NCI-H1105 (cell line): ENCODE measurements around the gene TMEM72.

Experiments
- DNase-seq: peaks from one replicate; lab custom pipeline; 2025; lab: John Stamatoyannopoulos, UW

TMEM72 gene

GRCh38 chr10:44955413-44956070 is 44.4 kb downstream of the TMEM72 start:
- no peak for DNase-seq

DNA sequence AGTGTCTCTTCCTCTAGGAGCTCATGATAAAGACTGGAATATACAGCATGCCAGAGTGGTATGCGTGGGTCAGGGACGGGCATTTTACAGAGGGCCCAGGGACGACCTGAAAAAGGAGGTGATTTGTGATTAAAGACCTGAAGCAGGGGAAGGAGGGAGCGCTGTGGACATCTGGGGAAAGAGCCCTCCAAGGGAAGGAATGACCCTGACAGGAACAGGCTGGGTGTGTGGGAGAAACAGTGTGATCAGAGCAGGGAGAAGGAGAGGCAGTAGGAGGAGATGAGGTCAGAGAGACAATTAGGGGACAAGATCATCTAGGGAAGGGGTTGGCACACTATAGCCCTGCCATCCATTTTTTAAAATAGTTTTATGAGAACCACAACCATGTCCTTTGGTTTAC is 45.1 kb downstream of the TMEM72 start:
- DNase-seq: no peak

- no peak for DNase-seq
Measured at GRCh38 chr10:44956717-44957706, 45.9 kb downstream of the TMEM72 start.

GRCh38 chr10:44958196-44958897 is 47.2 kb downstream of the TMEM72 start:
- no peak for DNase-seq

GRCh38 chr10:44958898-44959246 is 47.7 kb downstream of the TMEM72 start:
- DNase-seq: no peak

GRCh38 chr10:44959247-44960087 is 48.3 kb downstream of the TMEM72 start, which contains the start of gene RASSF4:
Gene RASSF4, plus strand, starts transcription at chr10:44959802. Its CDS starts 10,401 bp downstream, at chr10:44970203.
- peak; percentile 66 for DNase-seq

- no peak for DNase-seq
Measured at GRCh38 chr10:44960088-44960460, 48.9 kb downstream of the TMEM72 start.

DNA sequence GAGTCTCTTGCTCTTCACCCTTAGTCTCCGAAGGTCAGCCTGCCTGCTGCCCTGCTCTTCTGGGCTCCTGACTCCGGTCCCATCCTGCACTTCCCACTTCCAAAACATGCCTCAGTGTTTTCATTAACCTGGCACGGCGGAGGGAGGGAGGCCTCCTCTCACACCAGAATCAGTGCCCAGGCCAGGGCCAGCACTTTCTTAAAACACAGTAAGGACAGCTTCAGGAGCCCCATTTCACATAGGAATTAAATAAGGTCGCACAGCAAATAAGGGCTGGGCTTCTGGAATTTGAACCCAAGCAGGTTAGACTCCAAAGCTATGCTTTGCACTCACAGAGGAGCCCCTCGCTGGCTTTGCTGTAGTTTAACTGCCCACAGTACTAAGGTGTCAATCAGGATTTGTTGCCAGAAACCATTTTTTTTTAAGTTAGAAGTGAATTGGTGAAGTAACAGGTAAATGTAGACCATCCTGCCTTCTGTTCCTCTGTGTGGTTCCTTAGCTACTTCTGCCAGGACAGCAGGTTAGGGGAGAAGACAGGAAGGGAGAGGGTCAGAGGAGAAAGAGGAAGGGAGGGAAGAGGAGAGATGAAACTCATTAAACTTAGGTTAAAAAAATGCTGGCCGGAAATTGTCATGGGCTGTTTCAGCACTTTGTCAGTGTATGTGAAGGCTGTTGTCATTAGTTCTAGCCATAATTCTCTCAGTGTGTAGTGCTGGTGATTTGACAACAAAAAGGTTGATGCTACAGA is 49.5 kb downstream of the TMEM72 start:
- DNase-seq: no peak

- DNase-seq: no peak
Measured at GRCh38 chr10:44961230-44961571, 50.1 kb downstream of the TMEM72 start.

DNA sequence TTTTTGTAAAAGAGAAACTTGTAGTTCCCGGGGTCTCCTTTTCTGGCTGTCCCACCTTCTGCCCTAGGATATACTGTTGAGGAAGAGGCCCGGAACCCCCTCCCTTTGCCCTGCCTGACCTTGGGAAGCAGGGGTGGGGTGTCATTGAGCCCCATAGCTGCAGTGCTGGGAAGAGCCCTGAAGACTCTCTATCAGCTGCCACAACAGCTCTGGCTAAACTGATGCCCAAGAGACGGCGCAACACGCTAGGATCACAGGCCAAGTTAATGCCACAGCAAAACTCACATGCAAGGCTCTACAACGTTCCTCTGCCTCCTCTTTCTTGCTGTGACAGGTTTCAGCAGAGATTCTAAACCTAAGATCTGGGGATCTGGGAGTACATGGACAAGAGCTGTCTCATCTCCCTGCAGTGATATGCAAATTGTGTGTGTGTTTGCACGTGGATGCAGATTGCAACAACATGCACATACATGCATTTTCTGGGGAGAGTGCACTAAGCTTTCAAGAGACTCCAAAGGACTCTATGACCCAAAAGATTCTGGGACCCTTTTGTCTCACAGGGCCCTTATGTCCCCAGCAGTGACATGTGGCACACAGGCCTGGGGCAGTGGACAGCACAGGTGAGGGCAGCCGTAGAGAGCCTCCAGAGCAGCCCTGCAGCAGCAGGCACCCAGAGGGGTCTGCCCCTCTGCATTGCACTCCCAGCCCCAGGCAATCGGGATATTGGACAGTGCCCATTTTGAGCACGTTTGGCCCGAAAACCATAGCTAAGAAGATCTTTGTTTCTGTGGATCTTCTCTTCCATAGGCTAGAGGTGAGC is 51.0 kb downstream of the TMEM72 start:
- DNase-seq: no peak

DNA sequence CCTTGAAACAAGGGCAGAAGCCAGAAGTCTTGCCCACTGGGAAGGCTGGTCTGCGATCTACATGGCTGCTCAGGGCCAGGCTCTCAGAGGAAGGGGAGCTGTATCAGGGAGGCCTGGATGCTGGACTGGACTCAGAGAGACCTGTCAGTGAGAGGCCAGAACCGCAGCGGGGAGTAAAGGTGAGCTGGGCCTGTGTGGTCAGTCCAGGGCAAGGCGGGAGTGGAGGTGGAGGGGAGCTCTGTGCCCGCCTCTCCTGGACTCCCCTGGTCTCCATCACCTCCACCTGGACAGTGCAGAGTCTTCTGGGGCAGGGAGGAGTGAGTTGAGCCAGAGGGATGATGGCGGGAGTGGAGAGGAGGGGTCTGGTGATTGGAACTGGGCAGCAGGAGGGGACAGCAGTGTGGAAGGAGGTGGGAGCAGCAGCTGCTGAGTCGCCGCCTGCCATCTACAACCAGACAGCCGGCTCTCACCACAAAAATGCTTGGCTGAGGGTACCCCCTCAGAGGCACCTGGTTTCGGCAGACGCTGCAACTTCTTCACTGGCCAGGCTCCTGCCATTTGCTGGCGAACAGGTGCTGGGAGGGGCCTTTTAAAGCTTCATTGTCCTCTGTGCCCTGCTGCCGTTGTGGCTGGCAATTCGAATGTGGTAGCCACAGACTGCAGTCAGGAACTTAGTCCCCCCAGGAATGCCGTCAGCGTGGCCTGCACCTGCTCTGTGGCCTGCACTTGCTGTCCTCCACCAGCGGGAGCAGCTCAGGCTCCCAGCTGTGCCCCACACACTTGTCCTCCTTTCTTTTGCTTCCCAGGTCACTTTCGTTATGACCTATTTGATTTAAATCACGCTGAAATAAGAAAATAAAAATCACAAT is 52.0 kb downstream of the TMEM72 start:
- DNase-seq: no peak

DNA sequence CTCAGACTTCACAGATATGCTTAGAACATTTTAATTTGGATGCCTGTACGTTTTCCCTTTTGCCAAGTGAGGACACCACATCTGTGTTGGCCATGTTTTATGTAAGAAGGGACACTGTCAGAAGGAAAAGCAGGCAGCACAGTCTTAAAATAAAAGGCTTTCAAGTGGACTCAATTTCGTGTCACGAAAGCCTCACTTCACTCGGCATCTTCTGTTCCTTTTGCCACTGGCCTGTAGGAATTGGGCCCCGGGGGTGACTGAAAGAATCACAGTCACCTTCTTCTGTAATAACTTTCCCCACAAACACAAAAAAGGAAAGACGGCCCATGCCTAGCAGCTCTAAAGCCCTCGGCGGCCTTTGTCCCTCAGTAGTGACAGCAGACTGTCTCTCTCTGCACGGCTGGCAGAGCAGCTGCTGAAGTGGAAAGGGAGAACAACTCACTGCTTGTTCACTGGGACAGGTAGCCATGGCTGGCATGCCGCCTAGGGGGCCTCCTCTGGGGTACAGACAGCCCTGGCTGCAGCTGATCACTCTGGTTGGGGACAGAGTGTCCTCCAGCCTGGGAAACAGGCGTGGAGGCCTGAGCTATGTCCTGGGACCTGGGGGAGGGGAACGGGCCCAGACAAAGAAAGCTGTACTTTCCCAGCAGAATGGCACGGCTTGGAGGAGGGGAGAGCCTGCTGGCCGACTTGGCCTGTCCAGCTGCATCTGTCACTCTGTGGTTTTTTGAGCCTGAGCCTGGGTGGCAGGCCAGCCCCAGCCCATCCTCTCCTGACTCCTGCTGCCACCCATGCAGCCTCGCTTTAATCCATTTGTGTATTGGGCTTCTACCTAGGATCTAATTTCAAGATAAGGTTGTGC is 52.9 kb downstream of the TMEM72 start:
- DNase-seq: no peak

- no peak for DNase-seq
Measured at GRCh38 chr10:44965104-44965503, 54.0 kb downstream of the TMEM72 start.

DNA sequence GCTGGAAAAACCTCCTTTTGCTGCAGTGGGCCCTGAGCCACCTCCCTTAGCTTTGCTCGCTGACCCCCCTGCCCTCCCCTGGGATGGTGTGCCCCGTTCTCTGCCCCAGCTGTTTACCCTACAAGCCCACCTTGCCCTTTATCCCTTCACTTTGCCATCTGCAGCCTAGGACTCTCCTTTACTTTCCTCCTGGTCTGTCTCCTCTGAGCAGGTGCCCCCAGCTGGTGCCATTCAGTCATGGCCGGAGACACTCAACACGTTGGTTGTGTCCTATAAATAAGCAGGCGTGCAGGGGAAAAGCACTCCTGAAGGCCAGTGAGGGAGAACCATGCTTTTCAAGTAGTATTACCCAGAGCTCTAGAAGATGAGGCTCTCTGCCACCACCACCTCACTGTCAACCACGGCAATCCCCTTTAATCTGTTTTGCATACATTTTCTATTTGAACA is 54.5 kb downstream of the TMEM72 start:
- no peak for DNase-seq

- no peak for DNase-seq
Measured at GRCh38 chr10:44966129-44966815, 55.1 kb downstream of the TMEM72 start.

DNA sequence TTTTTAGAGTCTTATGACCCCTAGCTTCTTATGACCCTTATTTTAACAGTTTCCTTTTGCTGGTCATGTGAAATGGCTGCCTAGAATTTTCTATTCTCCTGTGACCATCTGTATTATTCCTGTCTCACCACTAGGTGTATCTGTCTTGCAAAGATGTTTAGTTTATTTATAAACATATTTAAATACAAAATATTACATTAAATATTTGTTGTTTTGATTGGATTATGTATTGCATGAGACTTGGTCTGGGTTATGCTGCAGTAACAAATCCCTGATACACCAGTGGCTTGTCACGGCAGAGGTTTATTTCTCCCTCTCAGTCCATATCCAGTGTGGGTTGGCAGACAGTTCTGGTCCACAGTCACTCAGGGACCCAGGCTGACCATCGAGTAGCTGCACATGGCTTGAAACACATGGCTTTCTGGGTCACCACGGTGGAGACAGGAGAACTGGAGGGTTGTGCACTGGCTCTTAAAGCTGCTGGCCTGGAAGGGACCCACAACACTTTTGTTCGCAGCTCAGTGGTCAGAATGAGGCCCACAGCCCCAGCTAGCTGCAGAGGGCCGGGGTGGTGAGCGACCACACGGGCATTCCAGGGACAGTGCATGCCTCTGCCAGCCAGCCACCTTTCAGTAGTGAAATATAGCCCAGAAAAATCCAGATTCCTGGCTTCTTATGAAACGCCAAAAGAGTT is 55.8 kb downstream of the TMEM72 start:
- no peak for DNase-seq

DNA sequence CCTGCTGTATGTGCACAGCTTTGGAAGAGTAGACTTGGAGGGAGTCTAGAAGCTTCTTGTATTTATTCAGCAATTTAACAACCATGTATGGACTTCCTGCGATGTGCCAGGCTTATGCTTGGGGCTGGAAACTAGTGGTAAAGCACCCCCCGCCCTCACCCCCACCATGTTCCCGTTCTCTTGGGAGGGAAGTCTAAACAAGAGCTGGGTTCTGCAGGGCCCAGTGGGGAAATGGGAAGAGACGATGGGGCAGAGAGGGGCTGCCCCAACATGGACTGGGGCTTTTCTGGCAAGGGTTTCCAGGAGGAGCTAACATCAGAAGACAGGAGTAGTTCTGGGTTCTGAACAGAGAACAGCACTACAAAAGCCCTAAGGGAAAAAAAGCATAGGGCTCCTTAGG is 56.5 kb downstream of the TMEM72 start:
- DNase-seq: no peak
